Retinal pigment epithelial cell (primary cell): Measurements from ENCODE around the gene TRIM24.
"Not testable (repeated sequence)": the region's sequence is repeated elsewhere in the genome, so short reads cannot be mapped to it uniquely, and the experiment has no call there.

Source experiments
- DNase-seq: peaks from one replicate; pipeline ENCODE4 v3.0.0-alpha.2; 2010; ENCODE audit warnings: low read depth
- H3K4me3 ChIP-seq: 2 replicates; pipeline ENCODE4 v1.5.1; 2011; ENCODE audit warnings: mild to moderate bottlenecking, low read length, control low read depth, moderate library complexity
- TF ChIP-seq, protein P1 (sequence below): conservative IDR thresholded peaks from 2 replicates; pipeline ENCODE4 v1.5.1; 2011; ENCODE audit warnings: low read depth, low read length, control low read depth, inconsistent platforms

Gene TRIM24

DNA sequence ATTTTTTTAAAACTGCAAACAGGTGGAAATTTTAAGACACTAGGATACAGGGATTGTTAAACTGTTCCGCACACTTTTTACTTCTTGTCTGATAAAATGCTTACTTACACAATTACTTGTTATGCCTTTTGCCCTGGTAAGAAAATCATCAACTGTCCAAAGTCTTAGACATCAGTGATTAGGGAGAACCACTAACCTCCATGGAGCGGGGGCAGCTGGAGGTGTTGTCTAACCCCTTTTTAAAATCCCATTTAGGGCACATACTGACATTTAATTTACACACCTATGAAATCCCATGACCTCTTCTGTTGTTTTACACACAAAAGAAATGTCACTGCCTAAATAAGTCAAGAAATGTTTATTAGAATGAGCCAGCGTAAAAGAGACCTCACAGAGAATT is 65.7 kb downstream of the TRIM24 start:
- H3K4me3 ChIP-seq, result no peak overlapping the region
- TF ChIP-seq, protein P1, sequence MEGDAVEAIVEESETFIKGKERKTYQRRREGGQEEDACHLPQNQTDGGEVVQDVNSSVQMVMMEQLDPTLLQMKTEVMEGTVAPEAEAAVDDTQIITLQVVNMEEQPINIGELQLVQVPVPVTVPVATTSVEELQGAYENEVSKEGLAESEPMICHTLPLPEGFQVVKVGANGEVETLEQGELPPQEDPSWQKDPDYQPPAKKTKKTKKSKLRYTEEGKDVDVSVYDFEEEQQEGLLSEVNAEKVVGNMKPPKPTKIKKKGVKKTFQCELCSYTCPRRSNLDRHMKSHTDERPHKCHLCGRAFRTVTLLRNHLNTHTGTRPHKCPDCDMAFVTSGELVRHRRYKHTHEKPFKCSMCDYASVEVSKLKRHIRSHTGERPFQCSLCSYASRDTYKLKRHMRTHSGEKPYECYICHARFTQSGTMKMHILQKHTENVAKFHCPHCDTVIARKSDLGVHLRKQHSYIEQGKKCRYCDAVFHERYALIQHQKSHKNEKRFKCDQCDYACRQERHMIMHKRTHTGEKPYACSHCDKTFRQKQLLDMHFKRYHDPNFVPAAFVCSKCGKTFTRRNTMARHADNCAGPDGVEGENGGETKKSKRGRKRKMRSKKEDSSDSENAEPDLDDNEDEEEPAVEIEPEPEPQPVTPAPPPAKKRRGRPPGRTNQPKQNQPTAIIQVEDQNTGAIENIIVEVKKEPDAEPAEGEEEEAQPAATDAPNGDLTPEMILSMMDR, result no peak
- DNase-seq, result no peak

DNA sequence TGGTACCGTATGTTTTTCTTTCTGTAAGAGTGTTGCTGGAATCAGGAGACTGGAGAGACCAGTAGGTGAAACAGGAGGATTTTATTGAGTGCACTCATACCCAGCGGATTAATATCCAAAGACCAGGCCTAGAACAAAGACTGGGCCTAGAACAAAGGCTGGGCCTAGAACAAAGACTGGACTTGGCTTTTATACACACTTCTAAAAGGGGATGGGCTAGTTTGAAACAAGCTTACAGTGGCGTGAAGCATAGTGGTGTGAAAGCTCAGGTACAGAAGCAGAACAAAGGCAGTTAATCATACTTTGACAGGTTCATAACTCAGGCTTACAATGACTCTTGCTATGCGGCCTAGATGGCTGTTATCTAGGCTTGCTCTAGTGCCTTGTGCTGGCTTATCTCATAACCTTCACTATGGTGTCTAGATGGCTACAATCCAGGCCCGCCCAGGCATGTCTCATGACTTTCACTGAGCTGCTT is 67.7 kb downstream of the TRIM24 start:
- DNase-seq, result no peak
- TF ChIP-seq, protein P1, result no peak
- H3K4me3 ChIP-seq, result no peak overlapping the region

DNA sequence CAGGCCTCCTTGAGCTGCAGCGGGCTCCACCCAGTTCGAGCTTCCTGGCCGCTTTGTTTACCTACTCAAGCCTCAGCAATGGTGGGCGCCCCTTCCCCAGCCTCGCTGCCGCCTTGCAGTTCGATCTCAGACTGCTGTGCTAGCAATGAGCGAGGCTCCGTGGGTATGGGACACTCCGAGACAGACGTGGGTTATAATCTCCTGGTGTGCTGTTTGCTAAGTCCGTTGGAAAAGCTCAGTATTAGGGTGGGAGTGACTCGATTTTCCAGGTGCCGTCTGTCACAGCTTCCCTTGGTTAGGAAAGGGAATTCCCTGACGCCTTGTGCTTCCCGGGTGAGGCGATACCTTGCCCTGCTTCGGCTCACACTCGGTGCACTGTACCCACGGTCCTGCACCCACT is 76.8 kb downstream of the TRIM24 start:
- not testable (repeated sequence) for DNase-seq, H3K4me3 ChIP-seq

- no peak for DNase-seq
- TF ChIP-seq, protein P1, result no peak
- no peak overlapping the region for H3K4me3 ChIP-seq
Observed at GRCh38 chr7:138538518-138538917, 78.5 kb downstream of the TRIM24 start.

- DNase-seq, result no peak
- TF ChIP-seq, protein P1, result no peak
- no peak overlapping the region for H3K4me3 ChIP-seq
Observed at GRCh38 chr7:138538997-138539644, 79.1 kb downstream of the TRIM24 start.

DNA sequence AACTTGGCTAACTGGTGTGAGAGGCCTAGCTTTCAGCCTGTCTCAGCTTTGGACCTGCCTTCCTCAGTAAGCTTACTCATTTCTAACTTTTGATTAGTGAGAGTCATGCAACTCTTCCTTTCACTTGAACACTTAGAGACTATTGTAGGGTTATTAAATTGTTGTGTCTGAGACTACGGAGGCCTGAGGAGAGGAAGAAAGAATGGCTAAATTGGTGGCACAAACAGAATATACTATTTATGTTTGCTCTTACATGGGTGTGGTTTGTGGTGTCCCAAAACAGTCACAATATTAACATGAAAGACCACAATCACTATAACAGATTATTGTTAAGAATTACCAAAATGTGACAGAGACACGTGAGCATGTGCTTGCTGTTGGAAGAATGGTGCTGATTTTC is 82.1 kb downstream of the TRIM24 start:
- DNase-seq, result no peak
- TF ChIP-seq, protein P1, result no peak
- H3K4me3 ChIP-seq, result no peak overlapping the region

GRCh38 chr7:138543739-138544138 is 83.7 kb downstream of the TRIM24 start:
- TF ChIP-seq, protein P1, result no peak
- H3K4me3 ChIP-seq, result no peak overlapping the region

More at GRCh38 chr7:138543739-138544138, 83.7 kb downstream of the TRIM24 start:
- no peak for DNase-seq
